Dedifferentiated amniotic fluid mesenchymal stem cell (primary cell): ENCODE results near the gene CFAP69.
A peak's percentile ranks its signal among the peaks of the same experiment; 100 is the strongest.

Source experiments
- DNase-seq: peaks from one replicate; pipeline ENCODE4 v3.0.0-alpha.2; 2016; ENCODE audit errors: extremely low spot score

Gene CFAP69, protein sequence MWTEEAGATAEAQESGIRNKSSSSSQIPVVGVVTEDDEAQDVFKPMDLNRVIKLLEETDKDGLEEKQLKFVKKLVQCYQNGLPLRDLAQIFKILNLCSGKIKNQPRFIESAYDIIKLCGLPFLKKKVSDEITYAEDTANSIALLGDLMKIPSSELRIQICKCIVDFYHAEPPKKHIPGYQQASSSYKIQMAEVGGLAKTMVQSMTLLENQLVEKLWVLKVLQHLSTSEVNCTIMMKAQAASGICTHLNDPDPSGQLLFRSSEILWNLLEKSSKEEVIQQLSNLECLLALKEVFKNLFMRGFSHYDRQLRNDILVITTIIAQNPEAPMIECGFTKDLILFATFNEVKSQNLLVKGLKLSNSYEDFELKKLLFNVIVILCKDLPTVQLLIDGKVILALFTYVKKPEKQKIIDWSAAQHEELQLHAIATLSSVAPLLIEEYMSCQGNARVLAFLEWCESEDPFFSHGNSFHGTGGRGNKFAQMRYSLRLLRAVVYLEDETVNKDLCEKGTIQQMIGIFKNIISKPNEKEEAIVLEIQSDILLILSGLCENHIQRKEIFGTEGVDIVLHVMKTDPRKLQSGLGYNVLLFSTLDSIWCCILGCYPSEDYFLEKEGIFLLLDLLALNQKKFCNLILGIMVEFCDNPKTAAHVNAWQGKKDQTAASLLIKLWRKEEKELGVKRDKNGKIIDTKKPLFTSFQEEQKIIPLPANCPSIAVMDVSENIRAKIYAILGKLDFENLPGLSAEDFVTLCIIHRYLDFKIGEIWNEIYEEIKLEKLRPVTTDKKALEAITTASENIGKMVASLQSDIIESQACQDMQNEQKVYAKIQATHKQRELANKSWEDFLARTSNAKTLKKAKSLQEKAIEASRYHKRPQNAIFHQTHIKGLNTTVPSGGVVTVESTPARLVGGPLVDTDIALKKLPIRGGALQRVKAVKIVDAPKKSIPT

DNA sequence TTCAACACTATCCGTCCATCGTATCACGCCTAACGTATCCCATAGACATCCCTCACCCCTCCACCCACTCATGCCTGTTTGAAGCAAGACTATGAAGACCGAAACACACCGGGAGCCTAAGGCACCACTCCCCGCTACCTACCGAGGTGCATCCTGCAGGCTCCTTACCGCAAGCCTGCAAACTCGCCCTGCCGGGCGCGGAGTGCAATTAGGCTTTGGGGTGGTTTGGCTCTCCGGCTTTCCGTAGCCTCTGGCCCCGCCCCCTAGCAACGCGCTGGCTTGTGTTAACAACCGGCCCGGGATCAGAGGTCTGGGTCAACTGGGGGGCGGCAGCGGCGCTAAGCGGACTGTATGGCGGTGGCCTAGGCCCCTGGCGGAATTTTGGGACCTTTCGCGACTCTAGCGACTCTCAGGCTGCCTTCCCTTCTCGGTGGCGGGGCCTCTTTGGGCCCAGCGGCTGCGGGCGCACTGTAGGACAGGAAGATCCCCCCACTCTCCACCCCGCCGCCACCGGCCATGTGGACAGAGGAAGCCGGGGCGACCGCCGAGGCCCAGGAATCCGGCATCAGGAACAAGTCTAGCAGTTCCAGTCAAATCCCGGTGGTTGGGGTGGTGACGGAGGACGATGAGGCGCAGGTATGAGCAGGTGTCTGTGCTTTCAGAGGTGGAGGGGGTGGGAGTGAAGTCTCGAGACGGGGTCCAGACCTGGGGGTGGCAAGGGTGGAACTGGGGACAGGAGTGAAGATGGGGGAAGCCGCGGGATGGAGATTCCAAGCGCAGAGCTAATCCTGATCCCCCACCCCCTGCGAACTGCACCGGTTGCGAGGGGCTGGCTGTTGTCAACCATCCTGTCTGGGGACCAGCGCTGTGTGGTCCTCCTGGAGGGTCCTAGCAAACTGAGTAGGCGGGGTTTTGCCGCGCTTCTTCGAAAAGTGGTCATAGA, at the start of gene CFAP69:
CFAP69 (plus strand) TSS at position 266 of the 943 bp plus-strand sequence; CDS start at position 517, 251 bp downstream.
- DNase-seq, result peak; percentile 84

DNA sequence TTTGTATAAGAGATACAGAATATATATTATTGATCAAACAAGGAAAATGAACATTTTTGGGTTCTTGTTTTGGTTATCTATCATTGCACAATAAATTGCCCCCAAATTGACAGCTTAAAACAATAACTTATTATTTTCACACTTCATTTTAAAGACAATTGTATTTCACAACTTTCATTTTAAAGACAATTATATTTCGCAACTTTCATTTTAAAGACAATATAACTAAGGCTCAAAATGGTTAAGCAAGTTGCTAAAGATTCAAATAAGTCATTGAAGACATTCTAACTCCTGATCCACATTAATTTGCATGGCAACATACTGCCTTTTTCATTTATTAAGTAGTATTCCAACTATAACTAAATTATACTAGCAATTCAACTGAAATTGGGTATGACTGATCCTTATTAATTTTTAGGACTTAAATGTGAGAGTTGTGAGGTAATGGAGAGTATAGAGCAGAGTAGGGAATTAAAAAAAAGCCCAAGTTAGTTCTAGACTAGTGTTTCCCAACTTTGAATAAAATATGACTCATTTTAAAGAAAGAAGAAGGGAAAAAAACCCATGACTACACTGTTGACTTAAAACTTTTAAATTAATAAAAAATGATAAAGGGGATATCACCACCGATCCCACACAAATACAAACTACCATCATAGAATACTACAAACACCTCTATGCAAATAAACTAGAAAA, 43.3 kb upstream of the CFAP69 start:
- no peak for DNase-seq

DNA sequence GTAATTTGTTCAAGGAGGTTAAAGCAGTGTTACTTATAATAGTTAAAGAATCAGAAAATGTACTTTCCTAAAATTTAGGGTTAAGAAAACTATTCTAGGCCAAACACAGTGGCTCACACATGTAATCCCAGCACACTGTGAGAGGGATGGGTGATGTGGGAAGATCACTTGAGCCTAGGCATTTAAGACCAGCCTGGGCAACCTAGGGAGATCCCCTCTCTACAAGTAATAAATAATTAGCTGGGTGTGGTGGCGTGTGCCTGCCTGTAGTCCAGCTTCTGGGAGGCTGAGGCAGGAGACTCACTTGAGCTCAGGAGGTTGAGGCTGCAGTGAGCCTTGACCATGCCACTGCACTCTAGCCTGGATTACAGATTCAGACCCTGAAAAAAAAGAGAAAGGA, 37.0 kb upstream of the CFAP69 start:
- DNase-seq, result no peak

DNA sequence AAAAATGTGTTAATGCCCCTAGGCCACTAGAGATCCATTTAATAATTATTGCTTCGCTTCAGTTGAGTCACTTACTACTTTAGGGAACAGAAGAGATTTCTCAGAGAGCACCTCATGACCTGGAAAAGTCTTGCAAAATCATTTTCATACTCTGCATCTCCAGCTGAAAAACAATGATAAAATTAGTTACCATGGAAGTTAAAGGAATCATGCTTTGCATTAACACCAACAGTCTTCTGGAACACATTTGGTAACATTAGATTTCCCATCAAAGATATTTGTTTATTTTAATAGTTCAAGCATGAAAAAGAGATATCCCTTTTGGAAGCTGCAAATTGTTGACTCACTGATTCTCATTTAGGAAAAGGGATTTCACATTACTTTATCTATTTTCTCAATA, 35.2 kb upstream of the CFAP69 start:
- no peak for DNase-seq

DNA sequence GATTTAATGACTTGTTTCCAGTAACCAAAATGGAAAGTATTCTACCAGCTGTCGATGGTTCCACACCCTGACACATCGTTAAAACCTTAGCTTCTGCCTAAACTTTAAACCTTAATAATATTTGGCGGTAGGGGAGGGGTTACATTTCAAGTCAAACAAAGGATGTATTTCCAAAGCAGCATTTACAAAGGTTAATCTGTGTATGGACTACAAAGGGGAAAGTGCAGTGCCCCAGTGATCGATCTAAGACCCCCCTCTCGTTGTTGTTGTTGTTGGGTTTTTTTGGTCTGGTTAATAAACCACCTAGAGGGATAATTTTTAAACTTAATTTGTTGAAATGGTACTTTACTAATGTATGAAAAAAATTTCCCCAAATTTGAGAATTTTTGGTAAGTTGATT, 34.5 kb upstream of the CFAP69 start:
- DNase-seq, result no peak

DNA sequence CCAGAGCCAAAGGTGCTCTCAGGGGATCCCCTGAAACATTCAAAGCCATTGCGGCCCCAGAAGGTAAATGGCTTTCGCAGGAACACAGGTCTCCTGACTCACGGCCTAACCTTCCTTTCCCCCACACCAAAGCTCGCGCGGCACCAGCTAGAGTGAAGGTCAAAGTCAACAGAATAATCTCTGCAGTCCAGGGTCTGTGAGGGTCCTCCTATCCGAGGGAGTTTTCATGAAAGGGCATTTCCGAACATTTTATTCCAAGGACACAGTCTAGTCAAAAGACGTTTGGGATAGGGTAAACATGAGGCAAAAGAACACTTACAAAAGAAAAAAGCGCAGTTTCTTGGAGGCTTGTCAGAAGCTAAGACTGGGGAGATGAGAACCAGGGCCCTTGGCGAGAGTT, 34.0 kb upstream of the CFAP69 start:
- DNase-seq, result no peak

DNA sequence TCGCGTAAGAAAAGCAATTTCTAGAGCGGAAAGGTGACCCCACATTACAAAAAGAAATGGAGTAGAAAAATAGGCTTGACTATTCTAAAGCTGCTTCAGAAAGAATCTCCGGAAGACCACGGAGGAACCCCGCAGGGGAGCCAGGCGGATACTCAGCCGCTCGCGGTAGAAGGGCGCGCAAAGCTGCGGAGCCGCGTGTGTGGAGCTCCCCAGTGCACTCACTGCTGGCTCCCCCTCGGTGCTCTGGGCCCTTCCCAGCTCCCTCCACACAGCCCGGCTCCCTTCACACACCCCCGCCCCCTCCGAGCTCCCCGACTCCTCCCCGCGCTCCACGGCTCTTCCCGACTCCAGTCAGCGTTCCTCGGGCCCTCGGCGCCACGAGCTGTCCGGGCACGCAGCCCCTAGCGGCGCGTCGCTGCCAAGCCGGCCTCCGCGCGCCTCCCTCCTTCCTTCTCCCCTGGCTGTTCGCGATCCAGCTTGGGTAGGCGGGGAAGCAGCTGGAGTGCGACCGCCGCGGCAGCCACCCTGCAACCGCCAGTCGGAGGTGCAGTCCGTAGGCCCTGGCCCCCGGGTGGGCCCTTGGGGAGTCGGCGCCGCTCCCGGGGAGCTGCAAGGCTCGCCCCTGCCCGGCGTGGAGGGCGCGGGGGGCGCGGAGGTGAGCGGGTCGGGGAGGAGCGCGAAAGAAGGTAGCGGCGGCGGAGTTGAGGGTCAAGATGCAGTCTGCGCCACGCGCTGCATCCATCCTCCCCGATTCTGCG, 33.4 kb upstream of the CFAP69 start, which contains the start of gene STEAP2:
STEAP2 (plus strand) TSS at position 350 of the 758 bp plus-strand sequence. CDS start 13,343 bp downstream, outside the sequence.
- DNase-seq, result peak; percentile 92

DNA sequence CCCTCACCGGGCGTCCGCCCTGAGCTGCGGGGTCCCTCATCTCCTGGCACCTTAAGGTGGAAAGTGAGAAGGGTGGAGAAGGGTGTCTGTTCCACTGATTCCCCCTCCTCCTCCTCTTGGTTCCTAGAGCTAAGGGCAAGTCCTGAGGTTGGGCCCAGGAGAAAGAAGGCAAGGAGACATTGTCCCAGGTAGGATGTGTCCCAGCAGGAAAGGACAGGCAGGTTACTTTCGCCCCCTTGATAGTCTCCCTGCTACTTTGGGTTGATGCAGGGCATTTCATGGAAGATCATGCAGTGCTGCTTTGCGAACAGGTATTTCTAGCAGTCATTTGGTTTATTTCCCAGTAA, 32.9 kb upstream of the CFAP69 start:
- DNase-seq, result no peak

DNA sequence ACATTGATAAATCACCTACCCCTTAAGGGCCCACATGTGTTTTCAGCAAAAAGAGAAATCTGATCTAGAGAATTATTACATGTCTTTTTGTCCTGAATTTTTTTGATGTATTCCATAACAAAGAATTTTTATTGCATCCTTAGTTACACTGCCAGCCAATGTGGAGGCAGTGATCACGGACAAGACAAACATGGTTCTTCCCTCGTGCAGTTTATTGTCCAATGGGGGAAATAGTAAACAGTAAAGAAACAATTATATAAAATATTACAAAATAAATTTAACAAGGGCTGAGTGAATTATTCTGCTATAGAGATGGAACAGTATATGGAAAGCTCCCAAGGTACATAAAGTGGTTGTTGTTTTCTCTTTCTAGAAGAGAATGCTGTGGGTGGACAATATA, 31.5 kb upstream of the CFAP69 start:
- no peak for DNase-seq

DNA sequence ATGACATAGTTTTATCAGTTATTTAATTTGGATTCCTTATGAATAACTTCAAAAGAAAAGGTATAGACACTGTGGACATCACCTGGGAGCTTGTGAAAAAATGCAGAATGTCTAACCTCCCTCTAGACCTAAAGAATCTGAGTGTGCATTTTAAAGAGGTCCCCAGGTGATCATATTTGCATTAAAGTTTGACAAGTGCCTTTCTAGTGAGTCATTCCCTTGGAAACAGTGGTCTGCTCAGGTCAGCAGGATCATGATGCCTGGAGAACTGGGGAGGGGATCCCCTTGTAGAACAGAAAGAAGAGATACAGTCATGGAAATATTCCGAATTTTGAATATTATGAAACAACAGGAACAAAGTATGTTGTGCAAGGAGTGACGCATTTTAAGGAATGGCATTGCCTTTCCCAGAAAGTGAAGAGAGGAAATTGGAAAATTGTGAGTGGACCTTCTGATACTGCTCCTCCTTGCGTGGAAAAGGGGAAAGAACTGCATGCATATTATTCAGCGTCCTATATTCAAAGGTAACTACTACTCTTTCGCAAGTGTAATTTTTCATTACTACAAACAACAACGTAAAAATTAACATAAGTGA, 28.8 kb upstream of the CFAP69 start:
- no peak for DNase-seq

DNA sequence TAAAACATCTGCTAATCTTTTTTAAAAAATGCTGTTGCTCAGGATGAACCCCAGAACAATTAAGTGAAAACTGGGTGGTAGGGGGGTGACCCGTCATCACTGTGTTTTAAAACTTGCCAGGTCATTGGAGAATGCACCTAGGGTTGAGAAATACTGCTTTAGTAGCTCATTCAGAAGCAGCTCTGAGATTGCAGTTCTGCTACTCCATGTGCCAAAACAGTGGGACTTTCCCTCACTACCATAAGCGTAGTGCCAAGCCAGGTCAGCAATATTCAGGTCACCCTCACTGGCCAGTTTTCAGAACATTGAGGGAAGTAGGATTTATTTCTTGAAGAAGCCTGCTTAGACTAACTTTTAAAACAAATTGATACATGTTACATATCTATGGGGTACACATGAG, 28.2 kb upstream of the CFAP69 start:
- no peak for DNase-seq

DNA sequence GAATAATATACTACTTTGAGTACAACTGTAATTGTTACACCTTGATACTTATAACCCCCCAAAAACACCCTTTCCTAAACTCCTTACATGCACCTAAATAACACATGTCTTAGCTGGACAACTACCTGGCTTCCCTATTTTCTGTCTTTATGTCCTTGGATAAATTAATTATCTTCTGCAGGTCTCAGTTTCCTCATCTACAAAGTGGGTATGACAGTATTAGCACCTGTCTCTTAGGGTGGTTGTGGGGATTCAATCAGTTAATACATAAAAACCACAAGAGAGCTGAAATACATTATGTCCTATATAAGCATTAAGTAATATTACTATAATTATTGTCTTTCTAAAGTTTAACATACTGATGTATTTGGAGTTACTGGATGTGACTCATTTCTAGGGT, 22.6 kb upstream of the CFAP69 start:
- no peak for DNase-seq

DNA sequence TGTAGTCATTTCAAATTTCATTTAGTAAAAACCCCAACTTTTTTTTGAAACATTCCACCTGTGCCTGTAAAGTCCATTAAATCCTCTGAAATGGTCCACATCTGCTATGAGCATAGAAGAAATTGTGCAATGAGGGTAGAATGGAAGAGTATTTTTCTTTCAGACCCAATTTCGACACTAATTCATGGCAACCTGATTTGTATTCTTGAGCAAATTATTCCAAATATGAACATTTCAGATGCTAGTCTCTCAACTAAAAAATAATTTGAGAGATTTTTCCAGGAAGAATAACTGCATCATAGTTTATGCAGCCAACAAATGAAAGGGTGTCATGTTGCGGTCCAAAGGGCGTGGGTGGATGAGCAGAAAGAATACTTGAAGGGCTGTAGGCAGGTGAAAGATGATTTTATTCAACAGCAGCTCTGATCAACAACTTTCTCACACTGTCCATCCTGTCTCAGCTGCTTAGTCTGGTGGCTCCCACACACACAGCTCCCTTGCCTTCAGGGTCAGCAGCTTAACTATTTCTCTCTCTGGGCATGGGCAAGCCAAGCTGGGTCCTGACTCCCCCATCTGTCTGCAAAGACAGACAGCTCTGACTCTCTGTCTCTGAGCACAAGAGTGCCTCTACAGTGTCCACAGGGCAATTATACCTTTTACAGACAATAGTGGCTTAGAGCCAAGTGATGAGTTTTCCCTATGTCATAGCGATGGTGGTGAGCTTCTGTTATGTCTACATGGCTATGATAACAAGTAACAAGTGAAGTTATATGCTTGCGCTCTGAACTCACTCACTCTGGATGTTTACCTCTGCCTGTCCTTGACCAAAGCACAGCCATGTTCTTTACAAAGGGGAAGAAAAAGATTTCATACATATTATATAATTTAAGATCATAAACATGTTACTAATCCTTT, 21.9 kb upstream of the CFAP69 start:
- DNase-seq, result peak; percentile 40

DNA sequence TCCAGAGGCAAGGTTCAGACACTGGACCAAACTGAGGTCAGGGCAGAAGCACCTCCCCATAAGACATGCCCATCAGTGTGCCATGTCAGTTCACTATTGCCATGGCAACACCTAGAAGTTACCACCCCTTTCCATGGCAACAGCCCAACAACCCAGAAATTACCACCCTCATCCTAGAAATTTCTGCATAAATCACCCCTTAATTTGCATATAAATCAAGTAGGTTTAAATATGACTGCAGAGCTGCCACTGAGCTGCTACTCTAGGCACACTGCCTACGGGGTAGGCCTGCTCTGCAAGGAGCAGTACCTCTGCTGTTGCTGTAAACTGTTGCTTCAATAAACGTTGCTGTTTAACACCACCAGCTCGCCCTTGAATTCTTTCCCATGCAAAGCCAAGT, 20.8 kb upstream of the CFAP69 start:
- DNase-seq, result no peak

DNA sequence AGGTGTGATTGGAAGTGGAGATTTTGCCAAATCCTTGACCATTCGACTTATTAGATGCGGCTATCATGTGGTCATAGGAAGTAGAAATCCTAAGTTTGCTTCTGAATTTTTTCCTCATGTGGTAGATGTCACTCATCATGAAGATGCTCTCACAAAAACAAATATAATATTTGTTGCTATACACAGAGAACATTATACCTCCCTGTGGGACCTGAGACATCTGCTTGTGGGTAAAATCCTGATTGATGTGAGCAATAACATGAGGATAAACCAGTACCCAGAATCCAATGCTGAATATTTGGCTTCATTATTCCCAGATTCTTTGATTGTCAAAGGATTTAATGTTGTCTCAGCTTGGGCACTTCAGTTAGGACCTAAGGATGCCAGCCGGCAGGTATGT, 19.8 kb upstream of the CFAP69 start:
- no peak for DNase-seq

DNA sequence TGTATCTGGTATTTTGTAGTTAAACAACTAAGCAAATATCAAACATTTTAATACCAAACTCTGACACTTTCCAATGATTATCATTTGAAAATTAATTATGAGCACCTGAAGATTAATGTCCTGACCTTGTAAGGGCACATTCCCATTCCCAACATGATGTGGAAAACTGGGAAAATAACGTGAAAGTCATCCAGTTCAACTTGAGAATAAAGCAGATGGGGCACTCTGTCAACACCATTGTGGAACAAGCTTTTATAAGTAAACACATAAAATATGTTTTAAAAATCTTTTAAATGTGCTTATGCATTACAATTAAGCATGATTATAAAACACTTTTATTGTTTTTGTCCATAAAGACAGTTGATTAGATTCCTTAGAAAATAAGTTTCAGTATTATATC, 19.4 kb upstream of the CFAP69 start:
- no peak for DNase-seq

DNA sequence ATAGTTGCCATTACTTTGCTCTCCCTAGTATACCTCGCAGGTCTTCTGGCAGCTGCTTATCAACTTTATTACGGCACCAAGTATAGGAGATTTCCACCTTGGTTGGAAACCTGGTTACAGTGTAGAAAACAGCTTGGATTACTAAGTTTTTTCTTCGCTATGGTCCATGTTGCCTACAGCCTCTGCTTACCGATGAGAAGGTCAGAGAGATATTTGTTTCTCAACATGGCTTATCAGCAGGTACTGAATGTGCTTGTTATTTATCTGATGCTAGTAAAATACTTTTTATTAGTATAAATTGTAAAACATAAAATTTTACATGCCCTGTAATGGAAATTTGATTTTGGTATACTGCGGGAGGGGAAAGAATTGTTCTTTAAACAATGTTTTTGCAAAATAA, 17.7 kb upstream of the CFAP69 start:
- DNase-seq, result no peak

DNA sequence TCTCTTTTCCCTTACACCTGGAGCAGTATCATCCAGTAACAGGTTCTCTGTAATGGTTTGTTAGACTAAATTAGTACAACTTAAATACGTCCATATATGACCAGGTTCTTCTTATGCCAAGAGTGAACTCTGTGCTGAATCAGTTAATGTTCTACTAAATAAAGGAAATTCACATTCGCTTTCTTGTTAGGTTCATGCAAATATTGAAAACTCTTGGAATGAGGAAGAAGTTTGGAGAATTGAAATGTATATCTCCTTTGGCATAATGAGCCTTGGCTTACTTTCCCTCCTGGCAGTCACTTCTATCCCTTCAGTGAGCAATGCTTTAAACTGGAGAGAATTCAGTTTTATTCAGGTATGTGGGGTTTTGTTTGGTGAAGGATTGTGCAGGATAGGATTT, 15.3 kb upstream of the CFAP69 start:
- no peak for DNase-seq

DNA sequence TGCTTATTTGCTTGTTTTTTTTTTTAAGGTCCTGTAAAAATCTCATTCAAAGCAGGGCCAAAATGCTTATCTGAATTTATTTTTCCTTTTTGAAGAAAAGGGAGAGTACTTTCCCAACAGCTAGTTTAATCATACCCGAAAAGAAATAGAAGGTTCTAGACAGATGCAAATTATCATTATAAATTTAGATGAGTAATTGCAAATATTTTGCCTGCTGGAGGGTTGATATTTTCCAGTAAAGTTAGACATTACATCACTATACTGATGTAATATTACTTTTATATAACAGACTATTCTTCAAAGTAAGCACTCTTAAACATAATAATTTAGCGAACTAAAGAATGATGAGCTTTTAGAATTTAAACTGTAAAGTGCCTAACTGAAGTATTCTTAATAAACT, 14.1 kb upstream of the CFAP69 start:
- no peak for DNase-seq
